DND-41 (cell line): Measurements from ENCODE around the gene MAL.

Experiments
- EZH2 ChIP-seq: IDR thresholded peaks from 3 replicates; pipeline ENCODE4 v1.6.1; 2012; ENCODE audit warnings: borderline replicate concordance, low read depth, mild to moderate bottlenecking, moderate library complexity, low read length, inconsistent platforms; ENCODE audit not compliant: severe bottlenecking
- TF ChIP-seq, protein P1 (sequence below): IDR thresholded peaks from 2 replicates; pipeline ENCODE4 v1.5.1; 2012; ENCODE audit warnings: borderline replicate concordance, low read length, moderate library complexity, mild to moderate bottlenecking; ENCODE audit not compliant: poor library complexity, severe bottlenecking; ENCODE audit errors: extremely low read depth

GRCh38 chr2:95076705-95077529 is 51.4 kb downstream of the MAL start:
- TF ChIP-seq, protein P1, sequence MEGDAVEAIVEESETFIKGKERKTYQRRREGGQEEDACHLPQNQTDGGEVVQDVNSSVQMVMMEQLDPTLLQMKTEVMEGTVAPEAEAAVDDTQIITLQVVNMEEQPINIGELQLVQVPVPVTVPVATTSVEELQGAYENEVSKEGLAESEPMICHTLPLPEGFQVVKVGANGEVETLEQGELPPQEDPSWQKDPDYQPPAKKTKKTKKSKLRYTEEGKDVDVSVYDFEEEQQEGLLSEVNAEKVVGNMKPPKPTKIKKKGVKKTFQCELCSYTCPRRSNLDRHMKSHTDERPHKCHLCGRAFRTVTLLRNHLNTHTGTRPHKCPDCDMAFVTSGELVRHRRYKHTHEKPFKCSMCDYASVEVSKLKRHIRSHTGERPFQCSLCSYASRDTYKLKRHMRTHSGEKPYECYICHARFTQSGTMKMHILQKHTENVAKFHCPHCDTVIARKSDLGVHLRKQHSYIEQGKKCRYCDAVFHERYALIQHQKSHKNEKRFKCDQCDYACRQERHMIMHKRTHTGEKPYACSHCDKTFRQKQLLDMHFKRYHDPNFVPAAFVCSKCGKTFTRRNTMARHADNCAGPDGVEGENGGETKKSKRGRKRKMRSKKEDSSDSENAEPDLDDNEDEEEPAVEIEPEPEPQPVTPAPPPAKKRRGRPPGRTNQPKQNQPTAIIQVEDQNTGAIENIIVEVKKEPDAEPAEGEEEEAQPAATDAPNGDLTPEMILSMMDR: peak; percentile 92
- no peak for TF ChIP-seq EZH2
